HepG2 (cell line): Measurements from ENCODE around the gene FBXL7. TPM values are rescaled to one million over a fixed set of nuclear protein-coding genes. Genes with fewer than 3 reads are reported as not detected.

ENCODE experiments used
- ATAC-seq: fragments of 200-7000 bp; cut with Tn5 transposase; 3 replicates; pipeline ENCODE4 v1.9.1; 2020; ENCODE audit warnings: mild to moderate bottlenecking, moderate library complexity
- BruUV-seq: library from RNA; stranded (reverse); fragments of 400-500 nt; replicated peaks from 2 replicates; lab custom pipeline; 2021; lab: Mats Ljungman, UMichigan
- CTCF ChIA-PET: fragments of 300-600 bp; formaldehyde crosslinking; extraction: SDS; loops from one replicate; lab custom pipeline; 2021; ENCODE audit warnings: low total read pairs, inconsistent platforms, low intra/inter-chr PET ratio; lab: Yijun Ruan, JAX
- POLR2A ChIA-PET: fragments of 350-600 bp; sonication (Branson Sonifier 250); formaldehyde crosslinking; loops from one replicate; lab custom pipeline; 2020; ENCODE audit warnings: antibody characterized with exemption, inconsistent platforms; lab: Yijun Ruan, JAX
- DNase-seq: peaks from one replicate; pipeline ENCODE4 v3.0.0-alpha.2; 2015; ENCODE audit warnings: low spot score
- FAIRE-seq: peaks from 3 replicates; lab custom pipeline; 2011; peaks lifted over from hg19 to GRCh38; lab: Jason Lieb, UNC
- H2AFZ ChIP-seq: one replicate; pipeline ENCODE4 v1.6.1; 2011; ENCODE audit warnings: low read length, inconsistent platforms
- H3K27ac ChIP-seq: fragments of 300-600 bp; 3 replicates; pipeline ENCODE4 v1.8.0; 2011; ENCODE audit warnings: mixed run types, mild to moderate bottlenecking, mixed read lengths, low read length, inconsistent platforms; ENCODE audit not compliant: insufficient read depth; ENCODE audit errors: extremely low read length
- H3K27me3 ChIP-seq, 2 experiments: fragments of 200-600 bp in 1 of 2; 2 replicates in 1 of 2; 3 replicates in 1 of 2; pipeline versions ENCODE4 v1.6.0 to v1.8.0; 2011; ENCODE audit warnings: low read length in 2 of 2, mild to moderate bottlenecking in 2 of 2, moderate library complexity in 2 of 2, inconsistent platforms in 1 of 2; ENCODE audit not compliant: insufficient read depth in 2 of 2, control insufficient read depth in 1 of 2
- H3K36me3 ChIP-seq, 2 experiments: fragments of 200-600 bp in 1 of 2; replicated peaks in 1 of 2; 2 replicates in 1 of 2; 3 replicates in 1 of 2; pipeline versions ENCODE4 v1.5.1 to v1.8.0; 2011; ENCODE audit warnings: low read length in 2 of 2, inconsistent platforms in 1 of 2; ENCODE audit not compliant: insufficient read depth in 2 of 2, control insufficient read depth in 1 of 2
- H3K4me1 ChIP-seq: 2 replicates; pipeline ENCODE4 v1.5.1; 2012; ENCODE audit warnings: low read length, inconsistent platforms; ENCODE audit not compliant: insufficient read depth
- H3K4me2 ChIP-seq: 2 replicates; pipeline ENCODE4 v1.6.0; 2011; ENCODE audit warnings: low read depth, low read length, inconsistent platforms
- H3K4me3 ChIP-seq, 3 experiments: fragments of 200-600 bp in 1 of 3; sonication (generic), shearing (Covaris generic) in 1 of 3; replicated peaks in 1 of 3; 2 replicates each; pipeline ENCODE4 v1.5.1; 2011 to 2016; ENCODE audit warnings: low read length in 3 of 3, inconsistent platforms in 2 of 3, low read depth in 2 of 3, mild to moderate bottlenecking in 2 of 3, control low read depth in 1 of 3, mixed read lengths in 1 of 3; ENCODE audit not compliant: insufficient read depth in 1 of 3
- H3K79me2 ChIP-seq: one replicate; pipeline ENCODE4 v1.6.1; 2011; ENCODE audit warnings: low read length, inconsistent platforms; ENCODE audit not compliant: insufficient read depth
- H3K9ac ChIP-seq: 2 replicates; pipeline ENCODE4 v1.6.0; 2011; ENCODE audit warnings: mild to moderate bottlenecking, low read depth, low read length, inconsistent platforms; ENCODE audit not compliant: insufficient read depth
- H3K9me3 ChIP-seq: 2 replicates; pipeline ENCODE4 v1.5.1; 2012; ENCODE audit warnings: mild to moderate bottlenecking, low read length
- H4K20me1 ChIP-seq: 2 replicates; pipeline ENCODE4 v1.6.0; 2011; ENCODE audit warnings: inconsistent platforms, mild to moderate bottlenecking, low read length, moderate library complexity; ENCODE audit not compliant: insufficient read depth
- CAMTA2 ChIP-seq: sonication (generic); formaldehyde crosslinking; IDR thresholded peaks from 2 replicates; pipeline ENCODE4 v1.4.0; 2020; ENCODE audit warnings: mild to moderate bottlenecking, missing genetic modification reagents, borderline replicate concordance
- FLYWCH1 ChIP-seq: sonication (generic); formaldehyde crosslinking; IDR thresholded peaks from 2 replicates; pipeline ENCODE4 v1.8.1; 2023; ENCODE audit warnings: mild to moderate bottlenecking, missing genetic modification reagents
- GMEB2 ChIP-seq: IDR thresholded peaks from 2 replicates; pipeline ENCODE4 v1.6.1; 2016; ENCODE audit warnings: missing biosample characterization, missing genetic modification reagents, low read depth
- KLF11 ChIP-seq: IDR thresholded peaks from 2 replicates; pipeline ENCODE4 v1.6.1; 2016; ENCODE audit warnings: missing compliant biosample characterization
- SRY ChIP-seq: sonication (generic); formaldehyde crosslinking; IDR thresholded peaks from 2 replicates; pipeline ENCODE4 v1.8.0; 2022; ENCODE audit warnings: mild to moderate bottlenecking, missing genetic modification reagents
- ZNF276 ChIP-seq: sonication (generic); formaldehyde crosslinking; IDR thresholded peaks from 2 replicates; pipeline ENCODE4 v1.4.0; 2020; ENCODE audit warnings: mild to moderate bottlenecking, low read depth, missing genetic modification reagents
- ZNF567 ChIP-seq: sonication (generic); formaldehyde crosslinking; IDR thresholded peaks from 2 replicates; pipeline ENCODE4 v1.8.1; 2023; ENCODE audit warnings: mild to moderate bottlenecking, missing genetic modification reagents, borderline replicate concordance
- ZSCAN21 ChIP-seq: sonication (generic); formaldehyde crosslinking; IDR thresholded peaks from 2 replicates; pipeline ENCODE4 v1.8.0; 2022; ENCODE audit warnings: mild to moderate bottlenecking, missing genetic modification reagents, moderate library complexity, borderline replicate concordance
- WGBS: methylation state at CpG from one replicate; pipeline ENCODE4 v1.1.6; 2017; ENCODE audit warnings: low lambda C conversion rate; 5-methylcytosine and 5-hydroxymethylcytosine counted together
- in situ Hi-C: cut with HindIII; loops from 2 replicates; pipeline ENCODE4 v1.10.0; 2017; ENCODE audit warnings: low pct_unique_long_range_greater_than_20kb; ENCODE audit not compliant: extremely low pct_ligation_motif_present
- intact Hi-C: fragments of 100-400 bp; cut with micrococcal nuclease; formaldehyde crosslinking; loops from one replicate; pipeline ENCODE4 v1.10.0; 2022; ENCODE audit not compliant: unreplicated experiment
- polyA plus RNA-seq, 8 experiments: library from polyadenylated mRNA; depleted of rRNA in 3 of 8; stranded (reverse) in 7 of 8; unstranded in 1 of 8; fragments of >200 nt; fragmentation: Illumina TruSeq in 4 of 8; extraction: Trizol in 4 of 8; gene quantifications; 2 replicates each; pipeline versions ENCODE4 v1.2.1 to v1.2.3, GENCODE V29; 2011 to 2016; ENCODE audit warnings: low read depth in 4 of 8, missing spikeins in 1 of 8, mixed read lengths in 1 of 8; ENCODE audit not compliant: insufficient read depth in 1 of 8
- total RNA-seq, 5 experiments: library from RNA; depleted of rRNA; stranded (reverse); fragments of >200 nt; fragmentation: Illumina TruSeq; extraction: Trizol; gene quantifications; 2 replicates each; pipeline ENCODE4 v1.2.3, GENCODE V29; 2016; ENCODE audit warnings: low read depth in 1 of 5

Gene FBXL7
- total and polyA plus RNA-seq, 2 of the 13 experiments (the other 11 are each of a cell fraction or from before 2014, with no cell fraction given): 0.07 TPM; not detected in 1

GRCh38 chr5:15679161-15679560 is 179.2 kb downstream of the FBXL7 start:
- Histone ChIP-seq H4K20me1 (no peaks in the 10 kb centered on the region), H3K27ac (no peak overlapping the region), H3K9ac (no peak overlapping the region), H3K36me3 (no peaks in the 10 kb centered on the region), H3K4me3 (no peak overlapping the region), H3K4me2 (no peak overlapping the region), H3K4me1 (no peaks in the 10 kb centered on the region), H3K27me3 (no peaks in the 10 kb centered on the region), H2AFZ (no peak overlapping the region), H3K79me2 (no peaks in the 10 kb centered on the region), H3K9me3 (no peaks in the 10 kb centered on the region)
- FAIRE-seq (no peak), DNase-seq (no peak), ATAC-seq (no peak)
- POLR2A ChIA-PET: no interaction called here
- 0% methylated on average over 4 of the region's 4 CpGs for WGBS
- no peak for TF ChIP-seq ZNF567 (CRISPR knock-in tag)
- TF ChIP-seq ZSCAN21 (CRISPR knock-in tag): no peak
- TF ChIP-seq GMEB2 (CRISPR knock-in tag): no peak
- TF ChIP-seq ZNF276 (CRISPR knock-in tag): no peak
- no peak for TF ChIP-seq CAMTA2
- TF ChIP-seq FLYWCH1: no peak
- no peak for TF ChIP-seq SRY (CRISPR knock-in tag)
- TF ChIP-seq KLF11 (CRISPR knock-in tag): no peak
- in situ Hi-C loops (no loop called here), intact Hi-C loops (no loop called here)
- no TSS peak for BruUV-seq
- CTCF ChIA-PET: no interaction called here
